SK-N-SH treated with all-trans-retinoic acid at 6 μM for 48 hours (cell line): ENCODE data around the gene PRELID3B.

Experiments
- CREB5 ChIP-seq: fragments of 250-450 bp; sonication (Bioruptor Pico); IDR thresholded peaks from 2 replicates; pipeline ENCODE4 v1.5.1; 2020; ENCODE audit warnings: low read depth, mild to moderate bottlenecking, moderate library complexity
- ESRRG ChIP-seq: fragments of 250-450 bp; sonication (Bioruptor Pico); IDR thresholded peaks from 2 replicates; pipeline ENCODE4 v1.6.1; 2021; ENCODE audit warnings: mild to moderate bottlenecking
- ISL1 ChIP-seq: fragments of 250-450 bp; sonication (Bioruptor Pico); IDR thresholded peaks from 2 replicates; pipeline ENCODE4 v2.1.2; 2022; ENCODE audit warnings: mild to moderate bottlenecking, moderate library complexity
- PATZ1 ChIP-seq: fragments of 250-450 bp; sonication (Bioruptor Pico); IDR thresholded peaks from 2 replicates; pipeline ENCODE4 v1.8.0; 2020; ENCODE audit warnings: mild to moderate bottlenecking, moderate library complexity, borderline replicate concordance
- PPARA ChIP-seq: fragments of 250-450 bp; sonication (Bioruptor Pico); IDR thresholded peaks from 2 replicates; pipeline ENCODE4 v1.5.0; 2020; ENCODE audit warnings: mild to moderate bottlenecking, borderline replicate concordance
- RARB ChIP-seq: fragments of 250-450 bp; sonication (Bioruptor Pico); IDR thresholded peaks from 2 replicates; pipeline ENCODE4 v1.8.0; 2021; ENCODE audit warnings: mild to moderate bottlenecking, moderate library complexity
- TCF4 ChIP-seq: fragments of 250-450 bp; sonication (Bioruptor Pico); IDR thresholded peaks from 2 replicates; pipeline ENCODE4 v1.8.0; 2021; ENCODE audit warnings: mild to moderate bottlenecking, moderate library complexity, borderline replicate concordance
- ZFP3 ChIP-seq: fragments of 250-450 bp; sonication (Bioruptor Pico); IDR thresholded peaks from 2 replicates; pipeline ENCODE4 v1.5.0; 2020; ENCODE audit warnings: mild to moderate bottlenecking, moderate library complexity
- ZNF8 ChIP-seq: fragments of 450-650 bp; formaldehyde crosslinking; IDR thresholded peaks from 2 replicates; pipeline ENCODE4 v1.5.0; 2020; ENCODE audit warnings: mild to moderate bottlenecking, moderate library complexity

GRCh38 chr20:59018817-59019216 is 23.8 kb downstream of the PRELID3B start:
- TF ChIP-seq RARB (CRISPR knock-in tag) (no peak), PATZ1 (CRISPR knock-in tag) (no peak), ZFP3 (CRISPR knock-in tag) (no peak), TCF4 (CRISPR knock-in tag) (no peak), CREB5 (CRISPR knock-in tag) (no peak), PPARA (CRISPR knock-in tag) (no peak), ISL1 (CRISPR knock-in tag) (no peak), ZNF8 (no peak), ESRRG (CRISPR knock-in tag) (no peak)
